HG02763 (cell line): Measurements from ENCODE around the gene CYP2S1.
"Not testable (repeated sequence)": the region's sequence is repeated elsewhere in the genome, so short reads cannot be mapped to it uniquely, and the experiment has no call there.

Source experiments
- ATAC-seq: cut with Tn5 transposase; IDR thresholded peaks from one replicate; pipeline ENCODE4 v1.9.1; 2021; ENCODE audit warnings: mild to moderate bottlenecking, moderate library complexity; ENCODE audit not compliant: unreplicated experiment

The CYP2S1 gene

GRCh38 chr19:41225238-41226052 lies 32.4 kb downstream of the CYP2S1 start:
- no peak for ATAC-seq

GRCh38 chr19:41226053-41226873 lies 33.2 kb downstream of the CYP2S1 start:
- ATAC-seq: no peak

GRCh38 chr19:41226874-41227390 lies 33.9 kb downstream of the CYP2S1 start:
- ATAC-seq: no peak

GRCh38 chr19:41228486-41228885 lies 35.5 kb downstream of the CYP2S1 start:
- no peak for ATAC-seq

- ATAC-seq: not testable (repeated sequence)
Measured at GRCh38 chr19:41229338-41229737, 36.3 kb downstream of the CYP2S1 start.

- ATAC-seq: no peak
Measured at GRCh38 chr19:41230067-41230857, 37.2 kb downstream of the CYP2S1 start.

GRCh38 chr19:41232686-41233085 lies 39.7 kb downstream of the CYP2S1 start:
- no peak for ATAC-seq

GRCh38 chr19:41233748-41234240 lies 40.8 kb downstream of the CYP2S1 start:
- no peak for ATAC-seq

- ATAC-seq: no peak
Measured at GRCh38 chr19:41234512-41235168, 41.6 kb downstream of the CYP2S1 start.

- no peak for ATAC-seq
Measured at GRCh38 chr19:41235480-41235879, 42.5 kb downstream of the CYP2S1 start.

- no peak for ATAC-seq
Measured at GRCh38 chr19:41238244-41238643, 45.2 kb downstream of the CYP2S1 start.

- no peak for ATAC-seq
Measured at GRCh38 chr19:41239363-41239762, 46.3 kb downstream of the CYP2S1 start.

- no peak for ATAC-seq
Measured at GRCh38 chr19:41239961-41240574, 47.0 kb downstream of the CYP2S1 start.

GRCh38 chr19:41241859-41242258 lies 48.8 kb downstream of the CYP2S1 start:
- ATAC-seq: no peak

GRCh38 chr19:41244117-41244516 lies 51.1 kb downstream of the CYP2S1 start:
- no peak for ATAC-seq

GRCh38 chr19:41245843-41246242 lies 52.8 kb downstream of the CYP2S1 start:
- ATAC-seq: no peak

GRCh38 chr19:41248895-41249294 lies 55.9 kb downstream of the CYP2S1 start:
- no peak for ATAC-seq

- no peak for ATAC-seq
Measured at GRCh38 chr19:41249707-41250423, 56.8 kb downstream of the CYP2S1 start.

- no peak for ATAC-seq
Measured at GRCh38 chr19:41253660-41254059, 60.6 kb downstream of the CYP2S1 start.
